ENCODE results near the gene SNAI3. TPM values are rescaled to one million over a fixed set of nuclear protein-coding genes. Genes with fewer than 3 reads are reported as not detected.

The SNAI3 gene
- total and polyA plus RNA-seq, 9 of the 15 experiments (the other 6 are each of a cell fraction or from before 2014, with no cell fraction given) = 0.04 to 4.1 (median 0.80) TPM; not detected in 1

DNA sequence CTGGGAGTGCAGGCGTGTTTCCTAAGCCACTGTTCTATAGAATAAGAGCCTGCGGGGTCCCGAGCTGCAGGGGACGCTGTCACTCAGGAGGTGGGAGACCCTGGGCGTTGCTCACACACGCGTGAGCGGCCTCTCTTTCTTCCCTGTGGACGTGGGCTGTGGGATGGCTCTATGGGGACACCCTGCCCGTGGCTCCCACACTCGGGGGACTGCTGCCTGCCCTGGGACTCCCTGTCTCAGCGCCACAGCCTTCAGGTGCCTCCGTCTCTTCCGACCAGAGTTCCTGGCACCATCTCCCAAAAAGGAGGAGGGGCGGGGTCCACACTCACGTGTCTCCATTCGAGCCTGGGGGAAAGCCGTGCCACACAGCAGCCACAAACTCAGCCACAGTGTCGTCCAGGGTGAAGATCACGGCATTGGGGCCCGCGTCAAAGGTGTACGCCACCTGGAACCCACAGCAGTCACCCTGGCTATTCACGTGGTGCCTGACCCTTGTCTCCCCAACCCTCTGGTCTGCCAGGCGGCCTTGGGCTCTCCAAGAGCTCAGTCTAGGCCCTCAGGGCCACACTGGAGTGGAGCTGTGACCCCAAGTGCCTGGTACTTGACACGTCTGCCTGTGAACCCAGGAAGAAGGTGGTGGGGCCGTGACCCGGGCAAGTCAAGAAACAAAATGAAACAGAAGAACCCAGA lies 31.8 kb downstream of the SNAI3 start:
- Histone ChIP-seq H3K4me3 (no peak overlapping the region), H3K79me2 (ENCODE audit: control insufficient read depth, insufficient read depth, low read length) (peaks cover 44% of the 10 kb centered on the region), H2AFZ (ENCODE audit: low read depth, low read length) (no peak overlapping the region), H3K4me2 (ENCODE audit: insufficient read depth, low read length) (no peak overlapping the region), H3K9ac (ENCODE audit: insufficient read depth in 1 of 2, low read depth in 2 of 2, low read length in 2 of 2) (peak overlapping the region in 1 of 2 experiments; percentile 61; a peak in 1 of 4 replicates), H4K20me1 (replicated peaks; ENCODE audit: control insufficient read depth, insufficient read depth, low read length) (peaks cover 9% of the 10 kb centered on the region; the same call in 1 of the 2 replicates), H3K9me3 (replicated peaks; ENCODE audit: control insufficient read depth, insufficient read depth, low read depth, low read length) (no peaks in the 10 kb centered on the region), H3K27me3 (ENCODE audit: control insufficient read depth in 2 of 2, insufficient read depth in 2 of 2, low read length in 2 of 2) (no peaks in the 10 kb centered on the region), H3K4me1 (replicated peaks in 1 of 2; ENCODE audit: control insufficient read depth in 2 of 2, insufficient read depth in 2 of 2, low read length in 2 of 2) (peaks cover 11 to 93% of the 10 kb centered on the region in 2 experiments; a peak in 4 of 5 replicates), H3K27ac (ENCODE audit: extremely low read depth, low read depth, low read length) (no peak overlapping the region), H3K9me1 (ENCODE audit: control insufficient read depth, insufficient read depth, low read length) (no peaks in the 10 kb centered on the region), H3K36me3 (ENCODE audit: control insufficient read depth, insufficient read depth, low read length) (peaks cover 82% of the 10 kb centered on the region; the same call in 2 of the 3 replicates)
- no peak for DNase-seq (ENCODE audit: extremely low read depth in 1 of 4, low spot score in 3 of 4)
- ChIA-PET POLR2A (interaction anchor here (1.0 kb wide), 1 partner anchor 15 kb away, joined by 4 read pairs; no protein-coding TSS in a partner anchor), CTCF (ENCODE audit: low intra/inter-chr PET ratio) (no interaction called here)
- 89% methylated on average over 22 of the region's 28 CpGs for WGBS (ENCODE audit: insufficient coverage, low coverage, missing lambda C conversion rate)
- no peak for TF ChIP-seq RUNX1 (IDR thresholded peaks at IDR 0.05; ENCODE audit: low read depth)
- no peak for TF ChIP-seq NCOA1 (IDR thresholded peaks at IDR 0.05; ENCODE audit: low read depth)
- no peak for TF ChIP-seq BRD4 (IDR thresholded peaks at IDR 0.05)
- TF ChIP-seq KDM2B (CRISPR knock-in tag; IDR thresholded peaks at IDR 0.05) = no peak
- TF ChIP-seq FIP1L1 (IDR thresholded peaks at IDR 0.05; ENCODE audit: low read depth, low read length, poor library complexity, severe bottlenecking) = no peak
- TF ChIP-seq ZNF224 (CRISPR knock-in tag; IDR thresholded peaks at IDR 0.05) = no peak
- no peak for TF ChIP-seq YBX1 (IDR thresholded peaks at IDR 0.05)
- TF ChIP-seq, protein P1, sequence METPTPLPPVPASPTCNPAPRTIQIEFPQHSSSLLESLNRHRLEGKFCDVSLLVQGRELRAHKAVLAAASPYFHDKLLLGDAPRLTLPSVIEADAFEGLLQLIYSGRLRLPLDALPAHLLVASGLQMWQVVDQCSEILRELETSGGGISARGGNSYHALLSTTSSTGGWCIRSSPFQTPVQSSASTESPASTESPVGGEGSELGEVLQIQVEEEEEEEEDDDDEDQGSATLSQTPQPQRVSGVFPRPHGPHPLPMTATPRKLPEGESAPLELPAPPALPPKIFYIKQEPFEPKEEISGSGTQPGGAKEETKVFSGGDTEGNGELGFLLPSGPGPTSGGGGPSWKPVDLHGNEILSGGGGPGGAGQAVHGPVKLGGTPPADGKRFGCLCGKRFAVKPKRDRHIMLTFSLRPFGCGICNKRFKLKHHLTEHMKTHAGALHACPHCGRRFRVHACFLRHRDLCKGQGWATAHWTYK (CRISPR knock-in tag; IDR thresholded peaks at IDR 0.05) = no peak
- no peak for ATAC-seq
- FAIRE-seq = no peak
- intact Hi-C loops (cut with micrococcal nuclease) (no loop called here), in situ Hi-C loops (cut with MboI) (no loop called here)
- BruUV-seq (replicated peaks) = no TSS peak

Data from K562 (cell line).